HG02885 (cell line): ENCODE measurements around the gene EXOC4.
"Not testable (repeated sequence)": the region's sequence is repeated elsewhere in the genome, so short reads cannot be mapped to it uniquely, and the experiment has no call there.

Experiments
- ATAC-seq: cut with Tn5 transposase; IDR thresholded peaks from one replicate; pipeline ENCODE4 v1.9.1; 2021; ENCODE audit warnings: mild to moderate bottlenecking; ENCODE audit not compliant: unreplicated experiment, poor library complexity

EXOC4 gene

GRCh38 chr7:133873631-133874030, 620.8 kb downstream of the EXOC4 start:
- ATAC-seq: no peak

- ATAC-seq: no peak
Observed at GRCh38 chr7:133883591-133883990, 630.7 kb downstream of the EXOC4 start.

- no peak for ATAC-seq
Observed at GRCh38 chr7:133885213-133885612, 632.3 kb downstream of the EXOC4 start.

- ATAC-seq: no peak
Observed at GRCh38 chr7:133886086-133886485, 633.2 kb downstream of the EXOC4 start.

- no peak for ATAC-seq
Observed at GRCh38 chr7:133886797-133887196, 633.9 kb downstream of the EXOC4 start.

- ATAC-seq: no peak
Observed at GRCh38 chr7:133887459-133887858, 634.6 kb downstream of the EXOC4 start.

- ATAC-seq: no peak
Observed at GRCh38 chr7:133888061-133888930, 635.4 kb downstream of the EXOC4 start.

GRCh38 chr7:133904776-133905175, 651.9 kb downstream of the EXOC4 start:
- ATAC-seq: no peak

- not testable (repeated sequence) for ATAC-seq
Observed at GRCh38 chr7:133906553-133906952, 653.7 kb downstream of the EXOC4 start.

GRCh38 chr7:133910761-133911160, 657.9 kb downstream of the EXOC4 start:
- ATAC-seq: no peak

- peak; percentile 76 for ATAC-seq
Observed at GRCh38 chr7:133911724-133912123, 658.8 kb downstream of the EXOC4 start.

GRCh38 chr7:133912916-133913697, 660.2 kb downstream of the EXOC4 start:
- ATAC-seq: no peak

GRCh38 chr7:133916621-133917020, 663.7 kb downstream of the EXOC4 start:
- ATAC-seq: no peak

- ATAC-seq: no peak
Observed at GRCh38 chr7:133919810-133920209, 666.9 kb downstream of the EXOC4 start.

- no peak for ATAC-seq
Observed at GRCh38 chr7:133921635-133922182, 668.8 kb downstream of the EXOC4 start.

- ATAC-seq: no peak
Observed at GRCh38 chr7:133923974-133924373, 671.1 kb downstream of the EXOC4 start.

GRCh38 chr7:133931053-133931452, 678.2 kb downstream of the EXOC4 start:
- ATAC-seq: no peak

- ATAC-seq: no peak
Observed at GRCh38 chr7:133932591-133932990, 679.7 kb downstream of the EXOC4 start.

- ATAC-seq: no peak
Observed at GRCh38 chr7:133934262-133934976, 681.5 kb downstream of the EXOC4 start.

GRCh38 chr7:133934977-133935330, 682.1 kb downstream of the EXOC4 start:
- ATAC-seq: no peak

GRCh38 chr7:133936074-133936473, 683.2 kb downstream of the EXOC4 start:
- no peak for ATAC-seq
